Upper lobe of left lung (tissue), 6 donors: ENCODE measurements around the gene MYEOV. TPM values are rescaled to one million over a fixed set of nuclear protein-coding genes. Genes with fewer than 3 reads are reported as not detected.

Source experiments
- ATAC-seq, 2 donors: fragments of 200-7000 bp; cut with Tn5 transposase; one replicate each; pipeline ENCODE4 v1.9.1; 2022; ENCODE audit warnings: mild to moderate bottlenecking in 2 of 2, moderate library complexity in 2 of 2; ENCODE audit not compliant: low FRiP score in 2 of 2
- DNase-seq, 2 donors: peaks; one replicate each; pipeline ENCODE4 v3.0.0-alpha.2; 2019 to 2020
- H3K27ac ChIP-seq, 4 donors: fragments of 200-600 bp; sonication (generic); one replicate each; pipeline ENCODE4 v1.5.1; 2016 to 2019
- H3K27me3 ChIP-seq, 4 donors: fragments of 200-600 bp; sonication (generic); one replicate each; pipeline ENCODE4 v1.5.1; 2017 to 2019
- H3K36me3 ChIP-seq, 4 donors: fragments of 200-600 bp; sonication (generic); one replicate each; pipeline ENCODE4 v1.5.1; 2016 to 2019
- H3K4me1 ChIP-seq, 4 donors: fragments of 200-600 bp; sonication (generic); one replicate each; pipeline ENCODE4 v1.5.1; 2018 to 2019
- H3K4me3 ChIP-seq, 4 donors: fragments of 200-600 bp; sonication (generic); one replicate each; pipeline ENCODE4 v1.5.1; 2017 to 2019; ENCODE audit warnings: mild to moderate bottlenecking in 2 of 4, moderate library complexity in 1 of 4
- H3K9me3 ChIP-seq, 4 donors: fragments of 200-600 bp; sonication (generic); one replicate each; pipeline ENCODE4 v1.5.1; 2018 to 2019
- CTCF ChIP-seq, 6 experiments: fragments of 450-650 bp in 4 of 6; fragments of 200-600 bp in 2 of 6; sonication (generic) in 2 of 6; IDR thresholded peaks; one replicate each; pipeline ENCODE4 v1.5.1; 2016 to 2019; ENCODE audit warnings: antibody characterized with exemption in 6 of 6
- EP300 ChIP-seq, 4 donors: sonication (generic); formaldehyde crosslinking; IDR thresholded peaks; one replicate each; pipeline ENCODE4 v1.5.1; 2017; ENCODE audit warnings: antibody characterized with exemption in 4 of 4, control low read depth in 2 of 4
- POLR2A ChIP-seq, 4 donors: fragments of 450-650 bp; IDR thresholded peaks; one replicate each; pipeline ENCODE4 v1.5.1; 2016 to 2017; ENCODE audit warnings: antibody characterized with exemption in 4 of 4, mild to moderate bottlenecking in 2 of 4
- POLR2AphosphoS5 ChIP-seq, 2 donors: sonication (generic); formaldehyde crosslinking; IDR thresholded peaks; one replicate each; pipeline ENCODE4 v1.5.1; 2017; ENCODE audit warnings: antibody characterized with exemption in 2 of 2
- WGBS, 2 donors: methylation state at CpG; one replicate each; pipeline ENCODE4 v1.1.5; 2017 to 2018; 5-methylcytosine and 5-hydroxymethylcytosine counted together
- total RNA-seq, 6 donors: library from RNA; depleted of rRNA in 4 of 6; stranded (reverse); fragments of >200 nt in 4 of 6; gene quantifications; one replicate each; pipeline versions ENCODE4 v1.1.0 to v1.2.1, GENCODE V29; 2016 to 2021
- donor health status: DM: no; HTN: no; CAD: no; lungs with moderate emphysema.
- donor health status: DM: no; HTN: yes; CAD: no; lungs with severe emphysema.

The MYEOV gene
- total RNA-seq, 6 donors from 2014 or later: 0.30 to 0.98 (median 0.77) TPM; not detected in 2

DNA sequence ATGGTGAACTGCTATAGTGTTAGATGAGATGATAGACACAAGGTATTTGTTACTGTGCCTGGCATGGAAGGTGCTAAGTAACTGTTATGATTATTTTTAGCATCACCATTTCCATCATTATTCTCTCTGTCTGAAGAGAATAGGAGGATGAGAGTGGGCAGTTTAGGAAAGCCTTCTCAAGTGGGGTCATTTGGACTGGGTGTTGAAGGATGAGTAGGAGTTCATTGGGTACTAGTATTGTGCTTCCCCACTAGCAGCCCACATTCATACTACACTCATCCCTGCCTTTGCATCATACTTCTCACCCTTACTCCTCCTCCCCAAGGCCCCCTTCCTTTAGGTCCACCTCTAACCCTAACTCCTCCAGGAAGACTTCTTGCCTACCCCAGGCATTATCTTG is 20.6 kb downstream of the MYEOV start:
- Histone ChIP-seq H3K27ac (no peak overlapping the region), H3K36me3 (no peaks in the 10 kb centered on the region), H3K27me3 (no peaks in the 10 kb centered on the region), H3K4me3 (no peak overlapping the region), H3K9me3 (peaks cover 0 to 7% (median 0%) of the 10 kb centered on the region in 4 donors), H3K4me1 (peaks cover 21 to 28% (median 26%) of the 10 kb centered on the region in 4 donors)
- DNase-seq (no peak), ATAC-seq (no peak)
- TF ChIP-seq CTCF (IDR thresholded peaks at IDR 0.05) (no peak), POLR2A (IDR thresholded peaks at IDR 0.05) (no peak), POLR2AphosphoS5 (IDR thresholded peaks at IDR 0.05) (no peak), EP300 (IDR thresholded peaks at IDR 0.05) (no peak)

DNA sequence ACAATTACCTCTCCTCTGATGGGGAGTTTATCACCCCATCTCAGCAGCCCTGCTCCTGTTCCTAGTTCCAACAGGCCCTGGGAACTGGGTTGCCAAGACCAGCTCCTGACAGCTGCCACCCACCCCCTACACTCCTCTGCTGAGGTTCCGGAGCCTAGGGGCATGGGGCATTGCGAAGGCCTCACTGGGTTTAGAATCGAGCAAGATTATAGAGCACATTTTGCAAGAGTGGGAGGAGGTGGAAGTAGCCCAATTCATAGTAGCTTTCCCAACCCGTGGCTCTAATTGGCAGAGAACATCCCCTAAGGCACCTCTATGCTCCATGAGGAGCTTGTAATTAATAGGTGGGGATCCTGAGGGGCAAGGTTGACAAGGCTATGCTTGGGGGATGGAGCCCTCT is 23.0 kb downstream of the MYEOV start:
- no peak for ATAC-seq
- H3K27ac ChIP-seq: no peak overlapping the region
- H3K9me3 ChIP-seq: peaks cover 0 to 7% (median 0%) of the 10 kb centered on the region in 4 donors
- no peaks in the 10 kb centered on the region for H3K27me3 ChIP-seq
- no peak overlapping the region for H3K4me3 ChIP-seq
- 76 to 87% methylated on average over 4 of the region's 4 CpGs for WGBS, 2 donors
- H3K4me1 ChIP-seq: peaks cover 14 to 15% (median 15%) of the 10 kb centered on the region in 4 donors
- no peak for DNase-seq
- TF ChIP-seq POLR2AphosphoS5 (IDR thresholded peaks at IDR 0.05) (no peak), EP300 (IDR thresholded peaks at IDR 0.05) (no peak), CTCF (IDR thresholded peaks at IDR 0.05) (no peak), POLR2A (IDR thresholded peaks at IDR 0.05) (no peak)
- no peaks in the 10 kb centered on the region for H3K36me3 ChIP-seq

DNA sequence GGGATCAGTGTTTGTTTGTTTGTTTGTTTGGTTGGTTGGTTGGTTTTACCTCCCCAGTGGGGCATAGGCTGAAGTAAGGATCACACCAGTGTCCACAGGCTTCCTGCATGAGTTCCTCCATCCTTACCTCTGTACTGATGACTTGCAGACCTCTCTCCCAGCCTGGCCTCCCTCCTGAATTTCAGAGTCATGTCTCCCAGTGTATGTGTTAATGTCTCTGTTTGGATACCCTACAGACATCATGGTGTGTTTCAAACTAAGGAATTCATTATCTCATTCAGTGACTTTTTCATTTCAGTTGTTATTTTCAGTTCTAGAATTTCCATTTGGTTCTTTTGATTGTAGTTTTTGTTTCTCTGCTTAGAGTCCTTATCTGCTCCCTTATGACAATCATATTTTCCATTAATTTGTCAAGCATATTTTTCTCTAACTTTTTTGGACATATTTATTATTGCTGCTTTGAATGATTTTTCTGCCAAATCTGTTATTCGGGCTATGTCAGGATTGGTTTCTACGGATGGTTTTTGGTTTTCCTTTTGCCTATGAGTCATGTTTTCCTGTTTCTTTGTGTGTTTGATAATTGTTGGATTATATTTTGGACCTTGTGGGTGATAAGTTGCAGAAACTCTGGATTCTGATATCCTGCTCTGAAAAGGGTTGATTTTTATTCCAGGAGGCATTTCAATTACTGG is 23.6 kb downstream of the MYEOV start:
- Histone ChIP-seq H3K9me3 (peaks cover 0 to 7% (median 0%) of the 10 kb centered on the region in 4 donors), H3K4me1 (peaks cover 8 to 9% (median 9%) of the 10 kb centered on the region in 4 donors), H3K4me3 (no peak overlapping the region), H3K36me3 (no peaks in the 10 kb centered on the region), H3K27ac (no peak overlapping the region), H3K27me3 (no peaks in the 10 kb centered on the region)
- no peak for TF ChIP-seq CTCF (IDR thresholded peaks at IDR 0.05)
- no peak for TF ChIP-seq POLR2AphosphoS5 (IDR thresholded peaks at IDR 0.05)
- no peak for TF ChIP-seq EP300 (IDR thresholded peaks at IDR 0.05)
- no peak for TF ChIP-seq POLR2A (IDR thresholded peaks at IDR 0.05)
- DNase-seq (no peak), ATAC-seq (peak in 1 of 2 donors; percentile 32)
- WGBS, 2 donors: 56 to 62% methylated on average over 2 of the region's 2 CpGs

DNA sequence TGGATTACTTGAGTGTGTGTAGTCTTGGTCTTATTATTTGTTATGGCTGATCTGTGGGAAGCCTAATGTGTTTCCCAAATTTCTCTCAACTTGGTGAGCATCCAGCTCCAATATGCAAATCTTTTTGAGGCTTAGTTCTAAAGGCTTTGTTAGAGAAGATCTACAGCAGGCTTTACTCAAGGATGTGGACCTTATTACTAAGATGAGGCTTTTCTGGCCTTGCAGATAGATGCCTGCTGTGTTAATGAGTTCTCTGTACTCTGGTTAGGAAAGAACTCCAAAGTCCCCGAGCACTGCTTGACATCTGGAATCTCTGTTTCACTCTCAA is 24.1 kb downstream of the MYEOV start:
- 80 to 81% methylated on average over 1 of the region's 1 CpG for WGBS, 2 donors

More for the DNA sequence above, 24.1 kb downstream of the MYEOV start:
- no peak for ATAC-seq
- H3K27ac ChIP-seq: no peak overlapping the region
- TF ChIP-seq CTCF (IDR thresholded peaks at IDR 0.05): no peak
- no peak for TF ChIP-seq POLR2A (IDR thresholded peaks at IDR 0.05)
- no peak for TF ChIP-seq EP300 (IDR thresholded peaks at IDR 0.05)
- no peak for TF ChIP-seq POLR2AphosphoS5 (IDR thresholded peaks at IDR 0.05)
- no peak for DNase-seq
- peaks cover 3 to 4% (median 4%) of the 10 kb centered on the region in 4 donors for H3K4me1 ChIP-seq
- H3K9me3 ChIP-seq: peaks cover 0 to 7% (median 0%) of the 10 kb centered on the region in 4 donors
- H3K27me3 ChIP-seq: no peaks in the 10 kb centered on the region
- no peaks in the 10 kb centered on the region for H3K36me3 ChIP-seq
- no peak overlapping the region for H3K4me3 ChIP-seq
